HG02852 (cell line): ENCODE data around the gene YIF1A.
A peak's percentile ranks its signal among the peaks of the same experiment; 100 is the strongest.
"Not testable (repeated sequence)": the region's sequence is repeated elsewhere in the genome, so short reads cannot be mapped to it uniquely, and the experiment has no call there.

ENCODE experiments used
- ATAC-seq: cut with Tn5 transposase; IDR thresholded peaks from one replicate; pipeline ENCODE4 v1.9.1; 2021; ENCODE audit warnings: mild to moderate bottlenecking, moderate library complexity; ENCODE audit not compliant: unreplicated experiment

Gene YIF1A

DNA sequence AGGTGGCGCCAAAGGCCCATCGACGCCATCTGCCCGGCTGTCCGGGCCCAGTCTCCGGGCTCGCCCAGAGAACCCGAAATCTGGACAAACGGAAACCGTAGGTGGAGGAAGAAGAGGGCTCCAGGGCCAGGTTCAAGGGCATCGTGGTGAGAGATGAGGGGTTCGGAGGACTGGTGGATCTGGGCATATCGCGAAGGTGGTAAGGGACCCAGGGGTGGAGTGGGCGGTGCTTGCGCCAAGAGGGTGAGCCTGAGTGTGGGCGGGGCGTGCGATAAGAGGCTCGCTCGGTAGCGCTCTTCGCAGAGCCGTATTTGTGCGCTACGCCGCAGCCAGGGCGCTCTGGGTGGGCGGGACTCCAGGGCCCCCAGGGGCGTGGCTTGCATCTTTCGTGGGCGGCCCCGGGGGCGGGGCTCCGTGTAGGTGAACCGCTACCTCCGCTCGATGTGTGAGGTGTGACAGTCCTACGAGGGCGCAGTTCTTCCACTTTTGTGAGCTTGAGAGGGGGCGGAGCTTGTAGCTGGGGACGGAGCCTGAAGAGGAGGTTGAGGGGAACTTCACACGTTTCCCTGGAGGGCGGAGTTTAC, 23.1 kb upstream of the YIF1A start:
- ATAC-seq, result peak; percentile 63

DNA sequence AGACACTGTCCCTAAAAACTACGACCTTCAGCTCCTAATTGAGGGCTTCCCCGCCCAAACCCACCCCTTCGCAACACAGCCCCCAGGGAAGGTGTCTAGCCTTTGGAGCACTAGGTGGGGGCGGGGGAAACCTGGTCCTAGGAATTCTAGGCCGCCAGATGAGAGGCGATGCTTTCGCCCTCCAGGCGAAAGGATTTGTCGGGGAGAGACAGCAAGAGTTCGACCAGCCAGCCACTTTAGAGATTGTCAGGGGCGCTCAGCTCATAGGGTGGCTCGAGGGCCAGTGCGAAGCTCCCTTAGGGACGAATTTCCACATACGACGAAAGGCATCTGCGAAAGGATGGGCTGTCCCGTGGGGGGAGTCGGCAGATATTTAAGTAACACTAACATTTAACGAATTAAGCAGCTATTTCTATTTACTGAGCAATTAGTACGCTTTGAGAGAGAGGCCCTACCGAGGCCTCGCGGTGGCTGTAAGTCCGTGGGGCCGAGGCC, 22.6 kb upstream of the YIF1A start:
- ATAC-seq, result no peak

DNA sequence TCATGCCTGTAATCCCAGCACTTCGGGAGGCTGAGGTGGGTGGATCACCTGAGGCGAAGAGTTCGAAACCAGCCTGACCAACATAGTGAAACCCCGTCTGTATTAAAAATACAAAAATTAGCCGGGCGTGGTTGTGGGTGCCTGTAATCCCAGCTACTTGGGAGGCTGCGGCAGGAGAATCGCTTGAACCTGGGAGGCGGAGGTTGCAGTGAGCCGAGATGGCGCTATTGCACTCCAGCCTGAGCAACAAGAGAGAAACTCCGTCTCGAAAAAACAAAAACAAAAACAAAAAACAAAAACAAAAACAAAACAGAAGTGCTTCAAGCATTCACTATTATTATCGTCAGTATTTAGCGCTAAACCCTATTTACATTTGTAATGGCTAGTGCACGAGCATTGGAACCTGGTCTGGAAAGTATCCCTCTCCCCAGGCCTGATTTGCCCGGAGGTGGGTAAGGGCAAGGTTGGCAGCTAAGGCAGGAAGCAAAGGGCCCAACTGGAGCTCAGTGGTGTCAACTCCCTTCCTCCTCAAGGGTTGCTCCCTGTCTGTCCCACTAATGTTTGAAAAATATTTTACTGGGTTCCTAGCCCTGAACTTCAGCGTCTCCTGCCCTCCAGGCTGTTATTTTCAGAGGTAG, 22.0 kb upstream of the YIF1A start:
- not testable (repeated sequence) for ATAC-seq

DNA sequence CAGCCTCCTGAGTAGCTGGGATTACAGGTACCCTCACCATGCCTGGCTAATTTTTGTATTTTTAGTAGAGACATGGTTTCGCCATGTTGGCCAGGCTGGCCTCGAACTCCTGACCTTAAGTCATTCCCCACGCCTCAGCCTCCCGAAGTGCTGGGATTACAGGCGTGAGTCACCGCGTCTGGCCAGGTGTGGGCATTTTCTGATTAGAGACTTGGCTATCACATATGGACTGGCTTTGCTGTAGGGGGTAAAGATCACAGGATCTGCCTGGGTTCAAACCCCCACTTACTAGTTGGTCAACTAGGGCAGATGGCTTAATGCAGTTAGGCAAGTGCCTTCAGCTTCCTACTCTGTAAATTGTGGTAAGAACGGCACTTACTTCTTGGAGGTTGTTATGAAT, 21.4 kb upstream of the YIF1A start:
- ATAC-seq, result no peak

DNA sequence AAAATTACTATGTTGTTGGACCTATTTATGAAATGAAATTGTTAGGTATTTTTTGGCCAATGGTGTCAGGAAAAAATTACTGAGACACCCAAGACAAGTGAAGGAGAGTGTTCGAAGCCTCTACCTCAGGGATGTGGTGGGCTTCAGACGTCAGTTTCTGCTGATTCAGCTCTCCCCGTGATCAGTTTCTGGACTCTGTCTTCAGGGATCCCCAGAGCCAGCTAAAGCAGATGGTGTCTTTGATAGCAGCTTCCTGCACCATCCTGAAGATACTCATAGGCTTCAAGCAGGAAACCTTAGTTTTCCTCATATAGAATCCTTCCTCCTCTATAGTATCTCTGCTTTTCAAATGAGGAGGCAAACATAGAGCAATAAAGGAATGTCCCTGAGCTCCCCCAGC, 20.5 kb upstream of the YIF1A start:
- no peak for ATAC-seq

DNA sequence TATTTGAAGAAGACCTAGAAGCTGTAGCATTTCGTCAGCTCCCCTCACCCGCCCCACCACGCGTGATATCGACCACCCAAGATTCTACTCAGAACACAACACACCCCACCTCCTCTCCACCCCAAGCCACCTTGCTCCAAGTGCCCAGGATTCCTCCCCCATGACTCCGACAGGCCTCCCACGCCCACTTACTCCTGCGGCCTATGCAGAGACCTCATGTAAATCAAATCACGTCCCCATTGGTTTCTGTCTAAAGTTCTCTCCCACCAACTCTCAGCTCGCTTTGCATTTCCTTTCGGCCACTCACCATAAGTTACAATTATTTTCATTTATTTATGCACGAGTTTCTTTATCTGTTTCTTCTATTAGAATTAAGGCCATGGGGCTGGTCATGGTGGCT, 13.7 kb upstream of the YIF1A start:
- no peak for ATAC-seq

DNA sequence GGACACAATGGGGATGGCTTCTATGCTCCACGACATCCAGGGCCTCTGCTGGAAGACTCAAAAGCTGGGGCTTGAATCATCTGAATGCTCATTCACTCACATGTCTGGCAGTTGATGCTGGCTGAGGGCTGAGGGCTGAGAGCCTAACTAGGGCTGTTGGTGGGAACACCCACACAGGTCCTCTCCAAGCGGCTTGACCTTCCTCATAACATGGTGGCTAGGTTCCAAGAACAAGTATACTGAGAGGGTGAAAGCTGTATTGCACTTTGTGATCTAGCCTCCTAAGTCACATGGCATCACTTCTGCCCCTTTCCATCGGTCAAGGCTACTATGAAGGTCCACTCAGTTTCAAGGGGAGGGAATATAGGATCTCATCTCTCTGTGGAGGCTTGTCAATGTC, 10.2 kb upstream of the YIF1A start:
- no peak for ATAC-seq

DNA sequence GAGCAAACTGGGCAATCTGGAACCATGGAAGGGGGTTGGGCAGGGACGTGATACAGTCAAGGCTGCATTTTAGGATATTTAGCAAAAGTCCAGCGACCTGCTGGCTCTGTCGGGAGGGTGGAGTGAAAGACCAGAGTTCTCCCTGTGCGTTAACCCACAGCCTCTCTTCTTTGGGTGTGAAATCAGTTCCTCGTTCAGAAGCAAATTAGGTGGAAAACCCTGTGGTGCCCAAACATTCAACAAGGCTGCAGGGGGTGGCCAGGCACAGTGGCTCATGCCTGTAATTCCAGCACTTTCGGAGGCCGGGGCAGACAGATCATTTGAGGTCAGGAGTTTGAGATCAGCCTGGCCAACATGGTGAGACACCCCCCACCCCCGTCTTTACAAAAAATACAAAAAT, 8.7 kb upstream of the YIF1A start:
- ATAC-seq, result no peak

DNA sequence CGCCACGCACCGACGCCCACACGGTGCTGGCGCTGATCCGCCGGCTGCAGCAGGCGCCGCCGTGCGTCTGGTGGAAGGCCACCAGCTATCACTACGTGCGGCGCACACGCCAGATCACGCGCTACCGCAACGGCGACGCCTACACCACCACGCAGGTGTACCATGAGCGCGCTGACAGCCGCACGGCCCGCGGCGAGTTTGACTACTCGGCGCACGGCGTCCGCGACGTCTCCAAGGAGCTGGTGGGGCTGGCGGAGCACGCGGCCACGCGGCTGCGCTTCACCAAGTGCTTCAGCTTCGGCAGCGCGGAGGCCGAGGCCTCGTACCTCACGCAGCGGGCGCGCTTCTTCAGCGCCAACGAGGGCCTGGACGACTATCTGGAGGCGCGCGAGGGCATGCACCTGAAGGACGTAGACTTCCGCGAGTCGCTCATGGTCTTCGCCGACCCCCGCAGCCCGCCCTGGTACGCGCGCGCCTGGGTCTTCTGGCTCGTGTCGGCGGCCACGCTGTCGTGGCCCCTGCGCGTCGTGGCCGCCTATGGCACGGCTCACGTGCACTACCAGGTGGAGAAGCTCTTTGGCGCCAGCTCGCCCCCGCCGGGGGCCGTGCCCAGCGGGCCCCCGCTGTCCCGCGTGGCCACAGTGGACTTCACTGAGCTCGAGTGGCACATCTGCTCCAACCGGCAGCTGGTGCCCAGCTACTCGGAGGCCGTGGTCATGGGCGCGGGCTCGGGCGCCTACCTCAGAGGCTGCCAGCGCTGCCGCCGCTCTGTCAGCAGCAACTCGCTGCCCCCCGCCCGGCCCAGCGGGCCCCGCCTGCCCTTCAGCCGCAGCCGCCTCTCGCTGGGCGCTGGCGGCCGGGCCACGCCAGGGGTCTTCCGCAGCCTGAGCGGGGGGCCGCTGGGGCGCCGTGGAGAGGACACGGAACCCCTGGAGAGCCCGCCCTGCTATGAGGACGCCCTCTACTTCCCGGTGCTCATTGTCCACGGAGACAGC, 6.0 kb upstream of the YIF1A start:
- ATAC-seq, result no peak

DNA sequence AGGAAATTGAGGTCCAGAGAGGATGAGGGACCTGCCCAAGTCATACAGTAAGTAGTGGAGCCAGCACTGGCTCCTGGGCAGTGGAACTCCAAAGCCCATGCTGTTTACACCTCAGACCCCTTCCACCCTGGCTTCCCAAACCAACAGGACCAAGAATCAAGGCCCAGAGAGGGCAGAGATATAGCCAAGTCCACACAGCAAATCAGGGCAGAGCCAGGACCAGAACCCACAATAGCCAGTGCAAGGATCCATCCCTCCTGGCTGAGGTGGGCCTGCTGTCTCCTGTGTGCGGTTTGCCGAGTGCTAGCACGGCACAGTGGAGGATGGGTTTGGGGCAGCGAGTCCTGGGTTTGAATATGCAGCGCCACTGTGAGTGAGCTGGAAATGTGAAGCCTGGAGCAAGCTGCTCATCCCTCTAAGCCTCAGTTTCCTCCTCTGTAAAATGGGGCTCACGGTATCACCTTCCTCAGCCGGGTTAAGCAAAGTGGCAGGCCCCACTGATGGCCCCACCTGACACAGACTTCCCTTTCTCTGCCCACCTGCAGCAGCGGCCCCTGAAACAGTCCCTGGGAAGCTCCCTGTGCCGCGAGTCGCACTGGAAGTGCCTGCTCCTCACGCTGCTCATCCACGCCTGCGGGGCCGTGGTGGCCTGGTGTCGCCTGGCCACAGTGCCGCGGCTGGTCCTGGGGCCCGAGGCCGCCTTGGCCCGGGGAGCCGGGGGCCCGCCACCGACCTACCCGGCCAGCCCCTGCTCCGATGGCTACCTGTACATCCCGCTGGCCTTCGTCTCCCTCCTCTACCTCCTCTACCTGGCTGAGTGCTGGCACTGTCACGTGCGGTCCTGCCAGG, 5.1 kb upstream of the YIF1A start:
- no peak for ATAC-seq

DNA sequence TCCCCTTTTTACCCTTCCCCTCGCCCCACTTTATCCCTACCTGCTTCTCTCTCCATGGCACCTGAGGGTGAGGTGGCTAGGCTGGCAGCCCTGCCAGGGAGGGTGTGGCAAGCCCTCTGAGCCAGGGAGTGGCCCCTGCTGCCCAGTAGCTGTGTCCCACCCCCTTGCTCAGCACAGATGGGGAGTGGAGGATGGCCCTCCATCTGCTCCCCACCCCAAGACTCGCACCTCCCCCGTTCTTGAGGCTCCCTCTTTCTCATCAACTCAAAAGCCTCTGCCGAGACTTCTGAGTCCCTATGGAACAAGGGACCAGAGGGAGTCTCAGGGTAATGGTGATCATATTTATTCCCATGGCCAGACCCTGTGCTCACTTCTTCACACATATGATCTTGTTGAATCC, 4.4 kb upstream of the YIF1A start:
- ATAC-seq, result no peak

DNA sequence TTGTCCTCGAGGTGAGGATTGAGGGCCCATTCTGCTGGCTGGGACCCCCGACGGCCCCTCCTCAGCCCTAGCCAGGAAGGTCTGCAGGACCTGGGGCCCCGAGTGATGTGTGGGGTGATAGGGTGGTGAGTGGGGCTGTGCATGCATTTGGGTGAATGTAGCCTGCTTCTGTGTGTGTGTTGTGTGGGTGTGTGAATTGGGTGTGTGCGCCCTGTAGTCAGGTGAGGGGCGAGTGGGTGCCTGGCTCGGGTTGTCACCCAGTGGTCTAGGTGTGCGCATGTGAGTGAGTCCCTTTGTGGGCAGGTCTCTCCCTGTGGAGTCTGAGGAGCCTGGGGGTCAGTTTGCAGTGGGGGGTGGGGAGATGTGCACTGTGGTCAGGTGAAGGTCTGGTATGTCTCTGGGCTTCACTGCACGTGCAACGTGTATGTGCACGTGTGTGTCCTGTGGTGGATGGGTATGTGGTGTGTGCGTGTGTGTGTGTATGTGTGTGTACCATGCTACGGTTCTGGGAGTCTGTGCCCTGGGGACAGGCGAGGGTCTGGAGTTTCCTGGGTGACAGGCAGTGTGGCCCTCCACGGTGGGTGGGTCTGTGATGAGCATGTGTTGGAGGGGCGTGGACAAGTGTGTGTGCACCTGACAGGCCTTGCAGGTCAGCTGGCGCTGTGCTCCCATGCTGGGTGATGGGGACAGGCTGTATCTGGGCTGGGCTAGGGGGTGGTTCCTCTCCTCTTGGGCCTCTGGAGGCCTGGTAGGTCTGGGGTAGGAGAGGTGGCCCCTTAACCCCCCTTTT, 3.8 kb upstream of the YIF1A start:
- ATAC-seq, result no peak

DNA sequence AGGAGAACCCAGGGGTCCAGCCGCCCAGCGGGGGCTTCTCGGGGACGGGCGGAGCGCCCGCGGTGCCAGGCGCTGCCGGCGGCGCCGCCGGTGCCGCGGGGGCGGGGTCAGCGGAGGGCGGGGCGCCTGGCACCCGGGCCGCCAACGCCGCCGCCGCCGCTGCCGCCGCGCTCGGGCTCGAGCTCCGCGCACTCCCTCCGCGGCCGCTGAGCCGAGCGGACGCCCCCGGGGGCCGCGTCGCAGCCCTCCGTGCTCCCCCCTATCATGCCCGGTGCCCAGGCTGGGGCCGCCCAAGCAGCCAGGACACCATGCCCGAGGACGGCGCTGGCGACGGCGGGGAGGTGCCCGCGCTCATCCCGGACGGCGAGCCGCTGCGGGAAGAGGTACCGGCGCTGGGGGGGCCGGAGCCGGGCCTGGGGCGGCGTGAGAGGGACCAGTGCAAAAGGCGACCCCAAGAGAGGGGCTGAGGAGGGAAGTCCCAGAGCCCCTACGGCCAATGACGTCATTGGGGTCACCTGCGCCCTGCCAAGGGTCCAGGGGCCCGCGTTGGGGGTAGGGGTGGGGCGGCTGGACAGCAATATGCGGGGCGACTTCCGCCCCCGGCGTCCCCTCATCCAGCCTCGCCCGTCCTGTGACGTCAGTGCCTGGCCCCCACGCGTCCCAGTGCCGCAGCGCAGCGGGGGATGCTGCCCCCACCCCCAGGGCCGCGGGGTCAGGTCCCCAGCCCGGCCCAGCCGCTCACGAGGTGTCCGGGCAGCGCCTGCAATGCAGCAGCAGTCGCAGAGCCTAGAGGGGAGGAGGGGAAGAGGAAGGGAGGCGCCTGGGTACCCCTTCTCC, 3.0 kb upstream of the YIF1A start, which contains the start of gene TMEM151A:
Gene TMEM151A, plus strand, starts transcription at position 189 of the 837 bp plus-strand sequence. Its CDS starts 120 bp downstream, at position 309.
- no peak for ATAC-seq

DNA sequence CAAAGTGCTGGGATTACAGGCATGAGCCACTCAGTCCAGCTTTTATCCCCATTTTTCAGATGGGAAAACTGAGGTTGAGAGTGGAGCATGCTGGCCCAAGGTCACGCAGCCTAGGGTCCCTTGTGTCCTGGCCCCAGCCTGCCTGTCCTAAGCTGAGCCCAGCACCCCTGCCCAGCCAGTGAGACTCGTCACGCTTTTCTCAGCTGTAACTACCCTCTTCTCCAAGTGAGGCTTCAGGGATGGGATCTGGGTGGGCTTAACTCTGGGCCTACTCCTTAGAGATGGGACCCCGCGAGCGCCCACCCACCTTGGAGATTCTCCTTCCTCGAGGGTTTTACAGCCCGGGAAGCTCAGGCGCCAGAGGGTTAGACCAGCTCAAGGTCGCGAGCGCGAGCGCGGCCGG, 2.4 kb upstream of the YIF1A start:
- ATAC-seq, result no peak

DNA sequence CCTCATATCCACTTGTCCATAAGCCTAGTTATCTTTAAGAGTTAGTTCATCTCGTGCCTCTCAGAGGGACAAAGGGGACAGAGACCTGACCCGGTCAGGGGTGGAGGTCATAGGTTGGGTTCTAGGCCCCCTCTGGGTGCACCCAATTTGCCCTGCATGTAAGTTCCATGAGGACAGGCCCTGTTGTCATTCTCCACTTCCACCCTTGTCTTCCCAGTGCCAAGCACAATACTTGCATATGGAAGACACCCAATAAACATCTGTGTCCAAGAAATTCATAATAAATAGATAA, 1.3 kb upstream of the YIF1A start:
- ATAC-seq, result no peak

DNA sequence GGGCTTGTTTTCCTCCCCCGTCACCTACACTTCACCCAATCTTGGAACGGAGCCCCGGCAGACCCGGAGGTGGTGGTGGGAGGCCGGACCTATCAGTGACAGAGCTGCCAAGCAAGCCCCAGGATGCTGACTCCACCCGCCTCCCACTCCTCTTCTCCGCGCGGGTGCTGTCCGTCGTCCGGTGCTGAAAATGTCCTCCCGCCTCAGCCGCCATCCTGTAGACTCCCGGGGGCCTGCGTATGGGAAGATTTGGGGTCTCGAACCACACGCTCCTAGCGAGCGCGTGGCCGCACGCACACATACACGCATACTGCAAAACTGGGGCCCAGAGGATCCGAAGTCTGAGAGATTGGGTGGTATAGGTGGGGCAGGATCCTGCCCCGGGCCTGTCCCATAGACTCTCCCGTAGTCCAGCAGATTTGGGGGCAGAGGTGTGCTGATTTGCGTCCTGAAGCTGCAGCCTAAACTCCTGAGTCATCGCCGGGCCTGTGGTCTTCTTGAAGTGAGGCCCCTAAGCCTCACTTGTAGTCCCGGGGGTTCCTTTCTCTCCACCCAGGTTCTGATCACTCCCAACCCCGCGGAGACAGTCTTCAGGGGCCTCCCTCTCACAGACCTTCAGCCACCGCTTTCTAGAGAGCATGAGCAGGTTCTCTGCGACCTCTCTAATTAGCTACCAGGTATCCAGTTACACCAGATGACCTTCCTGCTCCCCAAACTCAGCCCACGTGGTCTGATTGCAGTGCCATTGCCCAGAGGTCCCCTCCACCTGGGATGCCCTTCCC, 796 bp upstream of the YIF1A start:
- peak; percentile 40 for ATAC-seq

DNA sequence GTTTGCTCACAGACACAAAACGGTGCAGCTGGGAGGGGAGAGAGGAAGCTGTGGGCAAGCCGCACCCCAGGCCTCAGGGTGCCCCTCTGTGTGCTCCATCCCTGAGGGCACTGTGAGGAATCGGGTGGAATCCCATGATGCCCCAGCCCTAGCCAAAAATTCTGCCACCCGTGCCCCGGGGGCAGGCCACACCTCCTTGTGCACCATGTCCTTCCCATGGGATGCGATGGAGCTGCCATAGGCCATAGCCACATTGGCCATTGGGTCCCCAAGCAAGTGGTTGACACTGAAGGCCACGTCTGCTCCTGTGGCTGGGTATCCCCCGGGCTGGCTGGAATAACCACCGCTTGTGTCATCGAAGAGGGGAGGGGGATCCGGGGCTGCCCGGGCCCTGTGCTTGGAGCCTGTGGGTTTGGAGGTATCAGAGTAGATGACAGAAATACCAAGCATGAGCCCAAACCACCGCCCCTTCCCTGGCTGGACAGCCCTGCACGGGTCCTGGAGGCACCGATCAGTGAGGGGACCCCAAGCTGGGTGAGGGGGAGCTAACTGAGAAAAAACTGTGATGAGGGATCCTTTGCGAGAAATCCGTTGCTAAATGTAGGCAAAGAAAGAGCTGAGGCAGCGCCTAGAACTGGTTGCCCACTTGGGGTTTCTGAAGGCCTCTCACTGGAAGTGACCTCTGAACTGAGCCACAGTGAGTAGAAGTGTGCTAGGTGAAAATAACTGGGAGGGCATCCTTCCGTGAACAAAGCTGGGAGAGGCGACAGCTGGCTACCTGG, 863 bp downstream of the YIF1A start:
- ATAC-seq, result no peak
